Thyroid gland (tissue), 4 donors: ENCODE measurements around the gene POU2AF2.

Experiments
- POLR2A ChIP-seq, 2 donors: fragments of 450-650 bp; IDR thresholded peaks; one replicate each; pipeline ENCODE4 v1.6.1; 2017; ENCODE audit warnings: antibody characterized with exemption in 2 of 2, mild to moderate bottlenecking in 2 of 2, moderate library complexity in 1 of 2
- TF ChIP-seq, protein P1 (sequence below), 6 experiments: fragments of 200-600 bp in 3 of 6; fragments of 450-650 bp in 3 of 6; sonication (generic) in 3 of 6; IDR thresholded peaks; one replicate each; pipeline ENCODE4 v1.5.1; 2016 to 2019; ENCODE audit warnings: antibody characterized with exemption in 6 of 6, mild to moderate bottlenecking in 2 of 6, inconsistent platforms in 1 of 6, moderate library complexity in 1 of 6

GRCh38 chr11:111309215-111309915 is 63.8 kb downstream of the POU2AF2 start:
- TF ChIP-seq, protein P1, sequence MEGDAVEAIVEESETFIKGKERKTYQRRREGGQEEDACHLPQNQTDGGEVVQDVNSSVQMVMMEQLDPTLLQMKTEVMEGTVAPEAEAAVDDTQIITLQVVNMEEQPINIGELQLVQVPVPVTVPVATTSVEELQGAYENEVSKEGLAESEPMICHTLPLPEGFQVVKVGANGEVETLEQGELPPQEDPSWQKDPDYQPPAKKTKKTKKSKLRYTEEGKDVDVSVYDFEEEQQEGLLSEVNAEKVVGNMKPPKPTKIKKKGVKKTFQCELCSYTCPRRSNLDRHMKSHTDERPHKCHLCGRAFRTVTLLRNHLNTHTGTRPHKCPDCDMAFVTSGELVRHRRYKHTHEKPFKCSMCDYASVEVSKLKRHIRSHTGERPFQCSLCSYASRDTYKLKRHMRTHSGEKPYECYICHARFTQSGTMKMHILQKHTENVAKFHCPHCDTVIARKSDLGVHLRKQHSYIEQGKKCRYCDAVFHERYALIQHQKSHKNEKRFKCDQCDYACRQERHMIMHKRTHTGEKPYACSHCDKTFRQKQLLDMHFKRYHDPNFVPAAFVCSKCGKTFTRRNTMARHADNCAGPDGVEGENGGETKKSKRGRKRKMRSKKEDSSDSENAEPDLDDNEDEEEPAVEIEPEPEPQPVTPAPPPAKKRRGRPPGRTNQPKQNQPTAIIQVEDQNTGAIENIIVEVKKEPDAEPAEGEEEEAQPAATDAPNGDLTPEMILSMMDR (IDR thresholded peaks at IDR 0.05), result no peak
- TF ChIP-seq POLR2A (IDR thresholded peaks at IDR 0.05), result no peak
